Measurements from ENCODE around the gene RPL36AL.

Gene RPL36AL

GRCh38 chr14:49581209-49582112, 39.0 kb downstream of the RPL36AL start:
- TF ChIP-seq CTCF (IDR thresholded peaks at IDR 0.05), result no peak

- TF ChIP-seq CTCF (IDR thresholded peaks at IDR 0.05), result no peak
Observed at GRCh38 chr14:49579841-49580240, 40.6 kb downstream of the RPL36AL start.

- TF ChIP-seq CTCF (IDR thresholded peaks at IDR 0.05), result no peak
Observed at GRCh38 chr14:49578141-49578540, 42.3 kb downstream of the RPL36AL start.

- no peak for TF ChIP-seq CTCF (IDR thresholded peaks at IDR 0.05)
Observed at GRCh38 chr14:49574038-49574437, 46.4 kb downstream of the RPL36AL start.

- TF ChIP-seq CTCF (IDR thresholded peaks at IDR 0.05), result no peak
Observed at GRCh38 chr14:49569281-49569680, 51.1 kb downstream of the RPL36AL start.

Data from LNCAP (cell line).